Colonic mucosa (tissue), 4 donors: Measurements from ENCODE around the gene GTF2A1. TPM values are rescaled to one million over a fixed set of nuclear protein-coding genes. Genes with fewer than 3 reads are reported as not detected.

Source experiments
- DNase-seq: peaks from one replicate; pipeline ENCODE4 v3.0.0-alpha.2; 2020
- H3K27ac ChIP-seq: fragments of 200-600 bp; one replicate; pipeline ENCODE4 v1.8.0; 2021
- H3K27me3 ChIP-seq: fragments of 200-600 bp; one replicate; pipeline ENCODE4 v1.8.0; 2021
- H3K36me3 ChIP-seq: fragments of 200-600 bp; one replicate; pipeline ENCODE4 v1.8.0; 2021
- H3K4me1 ChIP-seq: fragments of 200-600 bp; one replicate; pipeline ENCODE4 v1.8.0; 2021; ENCODE audit warnings: mild to moderate bottlenecking
- H3K4me3 ChIP-seq: fragments of 200-600 bp; one replicate; pipeline ENCODE4 v1.8.0; 2021
- H3K9ac ChIP-seq, 2 donors: one replicate each; pipeline ENCODE4 v1.7.0; 2013; ENCODE audit warnings: control low read depth in 2 of 2, low read depth in 2 of 2, low read length in 2 of 2
- H3K9me3 ChIP-seq: fragments of 200-600 bp; one replicate; pipeline ENCODE4 v1.8.0; 2021
- CTCF ChIP-seq: fragments of 200-600 bp; IDR thresholded peaks from one replicate; pipeline ENCODE4 v1.8.0; 2022; ENCODE audit warnings: antibody characterized with exemption, mild to moderate bottlenecking
- intact Hi-C: fragments of 100-400 bp; cut with DNase I; formaldehyde crosslinking; loops from one replicate; pipeline ENCODE4 v1.14.1; 2022
- total RNA-seq, 2 donors: library from RNA; stranded (reverse); fragmentation: NEBNext Ultra II Directional in 1 of 2; extraction: Animal tissue kit (Norgen Biotek cat#: 25700) in 1 of 2; gene quantifications; one replicate each; pipeline ENCODE4 v1.2.1, GENCODE V29; 2021
- donor health status: healthy.
- donor health status: DM: no; HTN: no; CAD: no.
- donor health status: DM: no; HTN: no; CAD: no.

The GTF2A1 gene
- total RNA-seq, 2 donors from 2014 or later, result 21.6 to 26.6 TPM

DNA sequence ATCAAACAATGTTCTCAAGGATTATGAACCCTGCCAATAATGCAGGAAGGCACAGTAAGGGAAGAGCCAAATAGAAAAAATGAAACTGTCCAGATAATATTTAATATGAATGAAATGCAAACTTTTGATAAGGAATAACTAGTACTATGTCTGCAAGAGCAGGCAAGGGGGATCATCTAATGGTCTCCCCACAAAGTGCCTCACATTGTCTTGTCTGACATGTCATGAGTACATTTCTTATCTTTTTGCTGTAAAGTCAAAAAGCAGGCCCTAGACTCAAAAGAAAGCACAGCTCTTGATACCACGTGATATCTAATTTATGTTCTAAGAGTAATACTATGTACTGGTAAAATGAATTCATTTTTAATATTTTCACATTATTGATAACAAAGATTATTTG is 43.9 kb upstream of the GTF2A1 start:
- H3K27ac ChIP-seq, result no peak overlapping the region
- H3K36me3 ChIP-seq, result no peaks in the 10 kb centered on the region
- H3K4me1 ChIP-seq, result no peaks in the 10 kb centered on the region
- no peak overlapping the region for H3K4me3 ChIP-seq
- H3K9ac ChIP-seq, result no peak overlapping the region
- no peaks in the 10 kb centered on the region for H3K27me3 ChIP-seq
- no peaks in the 10 kb centered on the region for H3K9me3 ChIP-seq
- intact Hi-C loops, result no loop called here
- TF ChIP-seq CTCF, result no peak
- no peak for DNase-seq

- TF ChIP-seq CTCF, result no peak
- no peak for DNase-seq
- no peak overlapping the region for H3K9ac ChIP-seq
- no peaks in the 10 kb centered on the region for H3K36me3 ChIP-seq
- no peak overlapping the region for H3K27ac ChIP-seq
- H3K27me3 ChIP-seq, result no peaks in the 10 kb centered on the region
- no peak overlapping the region for H3K4me3 ChIP-seq
- H3K4me1 ChIP-seq, result no peaks in the 10 kb centered on the region
- no peaks in the 10 kb centered on the region for H3K9me3 ChIP-seq
- intact Hi-C loops, result no loop called here
These were observed 43.1 kb upstream of the GTF2A1 start for GRCh38 chr14:81263777-81264410.

- Histone ChIP-seq H3K4me3 (no peak overlapping the region), H3K27ac (no peak overlapping the region), H3K9me3 (no peaks in the 10 kb centered on the region), H3K4me1 (no peaks in the 10 kb centered on the region), H3K9ac (no peak overlapping the region), H3K36me3 (no peaks in the 10 kb centered on the region), H3K27me3 (no peaks in the 10 kb centered on the region)
- intact Hi-C loops, result no loop called here
- no peak for TF ChIP-seq CTCF
- no peak for DNase-seq
These were observed 40.4 kb upstream of the GTF2A1 start for GRCh38 chr14:81261176-81261575.

DNA sequence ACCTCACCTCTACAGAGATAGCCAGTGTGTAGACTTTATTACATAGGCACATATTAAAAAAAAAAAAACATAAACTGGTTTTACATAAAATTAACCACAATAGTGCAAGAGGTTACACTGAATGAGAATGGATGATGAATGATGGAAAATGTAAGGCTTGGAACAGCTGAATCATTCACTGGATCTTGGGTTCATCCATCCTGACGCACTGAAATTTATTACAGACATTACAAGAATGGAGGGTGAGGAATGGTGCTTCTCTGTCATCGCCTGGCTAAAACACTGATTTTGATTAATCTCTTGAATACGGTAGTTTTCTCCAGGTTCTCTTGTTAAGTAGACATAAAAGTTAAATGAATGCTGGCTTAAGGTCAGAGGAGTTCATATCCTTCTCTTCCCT is 40.0 kb upstream of the GTF2A1 start:
- intact Hi-C loops, result no loop called here
- H3K4me3 ChIP-seq, result no peak overlapping the region
- no peak for TF ChIP-seq CTCF
- no peak overlapping the region for H3K9ac ChIP-seq
- no peaks in the 10 kb centered on the region for H3K9me3 ChIP-seq
- H3K36me3 ChIP-seq, result no peaks in the 10 kb centered on the region
- no peak overlapping the region for H3K27ac ChIP-seq
- no peaks in the 10 kb centered on the region for H3K27me3 ChIP-seq
- H3K4me1 ChIP-seq, result no peaks in the 10 kb centered on the region
- DNase-seq, result no peak

- Histone ChIP-seq H3K36me3 (no peaks in the 10 kb centered on the region), H3K27ac (no peak overlapping the region), H3K9me3 (no peaks in the 10 kb centered on the region), H3K9ac (no peak overlapping the region), H3K27me3 (no peaks in the 10 kb centered on the region), H3K4me1 (no peaks in the 10 kb centered on the region), H3K4me3 (no peak overlapping the region)
- DNase-seq, result no peak
- intact Hi-C loops, result no loop called here
- no peak for TF ChIP-seq CTCF
These were observed 35.7 kb upstream of the GTF2A1 start for GRCh38 chr14:81256289-81256960.
